ENCODE measurements around the gene FANCI. TPM values are rescaled to one million over a fixed set of nuclear protein-coding genes. Genes with fewer than 3 reads are reported as not detected.

Gene FANCI
- total RNA-seq, 1 experiment from 2014 or later: 112 TPM

GRCh38 chr15:89334510-89335297, 90.9 kb downstream of the FANCI start, which contains the start of gene POLG:
POLG (minus strand) TSS chr15:89334824; CDS start chr15:89333754, 1,070 bp downstream.
- ATAC-seq (peak; percentile 90), DNase-seq (ENCODE audit: low read depth, low spot score) (peak; percentile 98)
- no peak within 1 kb of the TSS for H2AFZ ChIP-seq (ENCODE audit: low read depth, low read length, poor library complexity, severe bottlenecking)
- H3K27me3 ChIP-seq (ENCODE audit: insufficient read depth, low read length): no peaks in the 10 kb centered on the region
- H3K4me1 ChIP-seq (ENCODE audit: control insufficient read depth in 1 of 2, insufficient read depth in 2 of 2, low read length in 2 of 2): peaks cover 9 to 25% of the 10 kb centered on the region in 2 experiments
- H3K9me3 ChIP-seq (ENCODE audit: control insufficient read depth in 1 of 2, insufficient read depth in 1 of 2, low read depth in 1 of 2, low read length in 2 of 2): no peaks in the 10 kb centered on the region
- ChIA-PET POLR2A (interaction anchor here (0.7 to 0.8 kb wide), 2 partner anchors 27 to 127 kb away, joined by 3 to 5 read pairs; no protein-coding TSS in a partner anchor), CTCF (interaction anchor here (0.7 to 1.8 kb wide), 4 partner anchors 18 to 128 kb away, joined by 3 to 7 read pairs (median 6); no protein-coding TSS in a partner anchor), RAD21 (ENCODE audit: low non-redundant PET in 1 of 2, low total read pairs in 2 of 2, uncharacterized antibody in 2 of 2, unreplicated experiment in 2 of 2) (interaction anchor here in 1 of 2 experiments (1.1 kb wide), 1 partner anchor 22 kb away, joined by 3 read pairs; no protein-coding TSS in a partner anchor)
- peak within 1 kb of the TSS; percentile 89 for H3K4me2 ChIP-seq (ENCODE audit: low read length)
- H3K9me2 ChIP-seq (ENCODE audit: insufficient read depth): no peaks in the 10 kb centered on the region
- TF ChIP-seq ATF3 (IDR thresholded peaks at IDR 0.05) (no peak), RAD21 (IDR thresholded peaks at IDR 0.05; ENCODE audit: low read depth) (no peak), YY1 (IDR thresholded peaks at IDR 0.05; ENCODE audit: extremely low read depth, insufficient replicate concordance, low read depth, low read length) (peak; percentile 33), ZFX (IDR thresholded peaks at IDR 0.05) (peak; percentile 100), SP1 (IDR thresholded peaks at IDR 0.05; ENCODE audit: low read depth) (no peak), EZH2phosphoT487 (IDR thresholded peaks at IDR 0.05; ENCODE audit: borderline replicate concordance) (no peak), SRF (IDR thresholded peaks at IDR 0.05; ENCODE audit: low read depth) (no peak), POLR2AphosphoS5 (IDR thresholded peaks at IDR 0.05; ENCODE audit: low read depth, low read length) (peak; percentile 97), CBX3 (IDR thresholded peaks at IDR 0.05; ENCODE audit: low read depth) (no peak), TCF7L2 (IDR thresholded peaks at IDR 0.05; ENCODE audit: borderline replicate concordance, extremely low read depth, insufficient read depth, insufficient read length) (peak; percentile 88), ZBTB33 (IDR thresholded peaks at IDR 0.05; ENCODE audit: extremely low read depth, insufficient replicate concordance, low read length) (peak; percentile 81), MAX (IDR thresholded peaks at IDR 0.05) (no peak), EGR1 (IDR thresholded peaks at IDR 0.05; ENCODE audit: low read depth) (no peak), FOSL1 (IDR thresholded peaks at IDR 0.05; ENCODE audit: low read depth) (no peak), JUND (IDR thresholded peaks at IDR 0.05) (no peak), CEBPB (IDR thresholded peaks at IDR 0.05; ENCODE audit: low read depth) (no peak), POLR2A (IDR thresholded peaks at IDR 0.05; ENCODE audit: borderline replicate concordance, extremely low read depth, insufficient read depth, insufficient read length) (peak; percentile 95), ELF1 (IDR thresholded peaks at IDR 0.05; ENCODE audit: borderline replicate concordance, low read depth) (no peak), ZNF274 (IDR thresholded peaks at IDR 0.05; ENCODE audit: low read depth, low read length) (no peak), SIN3A (IDR thresholded peaks at IDR 0.05; ENCODE audit: low read depth) (no peak), EZH2 (IDR thresholded peaks at IDR 0.05) (no peak), REST (IDR thresholded peaks at IDR 0.05; ENCODE audit: low read depth) (no peak)
- H3K36me3 ChIP-seq (ENCODE audit: control insufficient read depth in 1 of 2, insufficient read depth in 2 of 2, low read length in 2 of 2): peaks cover 24 to 36% of the 10 kb centered on the region in 2 experiments; a peak in 3 of 4 replicates
- H4K20me1 ChIP-seq (ENCODE audit: insufficient read depth): peaks cover 8% of the 10 kb centered on the region; the same call in 1 of the 2 replicates
- intact Hi-C loops (cut with micrococcal nuclease): loop anchor here (1.0 to 2.0 kb wide), 2 partner anchors 58 to 91 kb away; partner anchors contain the start of gene FANCI
- peaks cover 46% of the 10 kb centered on the region for H3K79me2 ChIP-seq (ENCODE audit: insufficient read depth, low read length)
- H3K4me3 ChIP-seq (replicated peaks in 1 of 2; ENCODE audit: low read depth in 1 of 2, low read length in 2 of 2): peak within 1 kb of the TSS; percentile 92 to 94
- H3K27ac ChIP-seq (ENCODE audit: low read depth, low read length): peak within 1 kb of the TSS; percentile 85
- peak within 1 kb of the TSS; percentile 91 for H3K9ac ChIP-seq (ENCODE audit: low read length)
- no TSS peak for BruUV-seq (replicated peaks)
